GM23248 (cell line): ENCODE measurements around the gene FNDC1. TPM values are rescaled to one million over a fixed set of nuclear protein-coding genes. Genes with fewer than 3 reads are reported as not detected.
A peak's percentile ranks its signal among the peaks of the same experiment; 100 is the strongest.

Experiments
- DNase-seq: peaks from one replicate; pipeline ENCODE4 v3.0.0-alpha.2; 2015
- H2AFZ ChIP-seq: fragments of 200-600 bp; sonication (generic); 2 replicates; pipeline ENCODE4 v1.6.1; 2016; ENCODE audit warnings: antibody characterized with exemption
- H3F3A ChIP-seq: fragments of 200-600 bp; sonication (generic); 2 replicates; pipeline ENCODE4 v1.6.1; 2016; ENCODE audit warnings: mild to moderate bottlenecking, antibody characterized with exemption, mixed run types; ENCODE audit not compliant: insufficient read depth
- H3K27ac ChIP-seq: fragments of 200-600 bp; sonication (generic); 2 replicates; pipeline ENCODE4 v1.5.1; 2016; ENCODE audit warnings: mild to moderate bottlenecking
- H3K27me3 ChIP-seq: fragments of 200-600 bp; sonication (generic); replicated peaks from 2 replicates; pipeline ENCODE4 v1.6.1; 2016; ENCODE audit warnings: mild to moderate bottlenecking; ENCODE audit not compliant: insufficient read depth
- H3K36me3 ChIP-seq: fragments of 200-600 bp; sonication (generic); 2 replicates; pipeline ENCODE4 v1.6.1; 2016; ENCODE audit warnings: low read depth, mild to moderate bottlenecking
- H3K4me1 ChIP-seq: fragments of 200-600 bp; sonication (generic); 2 replicates; pipeline ENCODE4 v1.6.1; 2016; ENCODE audit warnings: mild to moderate bottlenecking; ENCODE audit not compliant: insufficient read depth
- H3K4me2 ChIP-seq: fragments of 200-600 bp; sonication (generic); one replicate; pipeline ENCODE4 v1.6.1; 2016; ENCODE audit warnings: mild to moderate bottlenecking; ENCODE audit not compliant: unreplicated experiment
- H3K4me3 ChIP-seq: fragments of 200-600 bp; sonication (generic); 2 replicates; pipeline ENCODE4 v1.5.1; 2016; ENCODE audit warnings: mild to moderate bottlenecking
- H3K79me2 ChIP-seq: fragments of 200-600 bp; sonication (generic); 2 replicates; pipeline ENCODE4 v1.6.1; 2016; ENCODE audit warnings: mild to moderate bottlenecking; ENCODE audit not compliant: insufficient read depth
- H3K9ac ChIP-seq: fragments of 200-600 bp; sonication (generic); 2 replicates; pipeline ENCODE4 v1.6.1; 2016; ENCODE audit warnings: mild to moderate bottlenecking
- H3K9me2 ChIP-seq: fragments of 200-600 bp; sonication (generic); 2 replicates; pipeline ENCODE4 v1.6.1; 2016; ENCODE audit warnings: mixed run types, mild to moderate bottlenecking, moderate library complexity; ENCODE audit not compliant: insufficient read depth
- H3K9me3 ChIP-seq: fragments of 200-600 bp; sonication (generic); one replicate; pipeline ENCODE4 v1.6.1; 2017; ENCODE audit warnings: low read depth
- H4K20me1 ChIP-seq: fragments of 200-600 bp; sonication (generic); 2 replicates; pipeline ENCODE4 v1.6.0; 2016; ENCODE audit not compliant: insufficient read depth
- EZH2 ChIP-seq: fragments of 200-600 bp; sonication (generic); IDR thresholded peaks from 2 replicates; pipeline ENCODE4 v1.6.1; 2018; ENCODE audit warnings: antibody characterized with exemption, mild to moderate bottlenecking; ENCODE audit not compliant: insufficient read depth, poor library complexity, severe bottlenecking
- EZH2phosphoT487 ChIP-seq: fragments of 200-600 bp; sonication (generic); IDR thresholded peaks from 2 replicates; pipeline ENCODE4 v1.6.1; 2018; ENCODE audit warnings: antibody characterized with exemption, moderate library complexity, mild to moderate bottlenecking, low read depth; ENCODE audit not compliant: insufficient read depth
- WGBS, 2 experiments: methylation state at CpG; one replicate each; pipeline ENCODE4 v1.1.6; 2015 to 2017; ENCODE audit warnings: low lambda C conversion rate in 2 of 2, low coverage in 1 of 2; ENCODE audit errors: missing lambda C conversion rate in 2 of 2; 5-methylcytosine and 5-hydroxymethylcytosine counted together
- in situ Hi-C: fragments of 300-500 bp; cut with MboI; formaldehyde crosslinking; loops from 2 replicates; pipeline ENCODE4 v1.15.0; 2020
- polyA plus RNA-seq: library from polyadenylated mRNA; unstranded; fragments of >200 nt; fragmentation: Nextera tagmentation; extraction: Ambion mirVana; gene quantifications from 2 replicates; pipeline ENCODE4 v1.2.1, GENCODE V29; 2016
- total RNA-seq: library from RNA; depleted of rRNA; stranded (reverse); fragments of >200 nt; shearing (Covaris generic); gene quantifications from 2 replicates; pipeline ENCODE4 v1.2.3, GENCODE V29; 2014

The FNDC1 gene
- total and polyA plus RNA-seq, 2 experiments from 2014 or later: 5.2 to 7.8 TPM

DNA sequence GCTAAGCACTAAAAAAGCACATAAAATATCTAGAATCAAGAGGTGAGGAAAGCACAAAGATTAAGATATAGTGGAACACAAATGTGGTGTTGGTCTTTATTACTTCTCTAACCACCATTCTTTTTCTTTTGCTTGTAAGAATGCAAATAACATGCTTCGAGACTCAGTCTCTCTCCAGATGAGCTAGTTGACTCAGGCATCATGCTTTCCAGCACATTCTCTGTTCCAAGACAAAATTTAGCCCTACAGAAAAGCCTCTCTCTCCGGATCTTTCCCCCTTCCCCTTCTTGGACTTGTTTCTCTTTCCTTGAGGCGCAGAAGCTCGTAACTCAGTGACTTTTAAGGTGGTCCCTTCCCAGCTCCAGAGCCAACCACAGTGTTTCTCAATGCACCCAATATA is 91.0 kb downstream of the FNDC1 start:
- Histone ChIP-seq H2AFZ (no peak overlapping the region), H3K4me3 (no peak overlapping the region), H3K9me2 (no peaks in the 10 kb centered on the region), H4K20me1 (no peaks in the 10 kb centered on the region), H3K79me2 (no peaks in the 10 kb centered on the region), H3K27me3 (no peaks in the 10 kb centered on the region), H3F3A (peaks cover 7% of the 10 kb centered on the region; the same call in 1 of the 2 replicates), H3K4me1 (peaks cover 13% of the 10 kb centered on the region), H3K9me3 (no peaks in the 10 kb centered on the region), H3K9ac (no peak overlapping the region), H3K4me2 (no peak overlapping the region), H3K36me3 (no peaks in the 10 kb centered on the region), H3K27ac (no peak overlapping the region)
- TF ChIP-seq EZH2phosphoT487 (no peak), EZH2 (no peak)
- in situ Hi-C loops: no loop called here
- WGBS, 2 experiments: 55 to 65% methylated on average over 4 of the region's 4 CpGs
- no peak for DNase-seq

DNA sequence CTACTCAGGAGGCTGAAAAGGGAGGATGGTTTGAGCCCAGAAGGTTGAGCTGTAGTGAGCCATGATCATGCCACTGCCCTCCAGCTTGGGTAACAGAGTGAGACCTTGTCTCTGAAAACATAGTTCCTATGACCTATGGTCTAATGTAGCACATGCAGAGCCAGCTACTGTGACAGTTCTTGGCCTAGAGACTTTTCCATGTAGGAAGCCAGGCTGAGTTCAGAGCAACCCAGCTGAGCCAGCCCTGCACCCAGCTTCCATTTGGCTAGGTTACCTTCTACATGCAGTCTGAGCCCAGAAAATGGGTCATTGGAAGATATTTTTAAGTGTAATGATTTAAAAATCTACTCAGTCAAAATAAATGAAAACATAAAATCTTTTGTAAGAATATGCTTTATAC is 92.8 kb downstream of the FNDC1 start:
- no peak overlapping the region for H3K4me3 ChIP-seq
- H3K4me2 ChIP-seq: no peak overlapping the region
- no peaks in the 10 kb centered on the region for H3K36me3 ChIP-seq
- no peak for DNase-seq
- H4K20me1 ChIP-seq: no peaks in the 10 kb centered on the region
- H3K79me2 ChIP-seq: no peaks in the 10 kb centered on the region
- no peak overlapping the region for H2AFZ ChIP-seq
- H3K27ac ChIP-seq: no peak overlapping the region
- no peak overlapping the region for H3K9ac ChIP-seq
- in situ Hi-C loops: no loop called here
- no peaks in the 10 kb centered on the region for H3K9me2 ChIP-seq
- H3K27me3 ChIP-seq: no peaks in the 10 kb centered on the region
- H3F3A ChIP-seq: peaks cover 7% of the 10 kb centered on the region; the same call in 1 of the 2 replicates
- peaks cover 13% of the 10 kb centered on the region for H3K4me1 ChIP-seq
- TF ChIP-seq EZH2phosphoT487: no peak
- no peak for TF ChIP-seq EZH2
- no peaks in the 10 kb centered on the region for H3K9me3 ChIP-seq

DNA sequence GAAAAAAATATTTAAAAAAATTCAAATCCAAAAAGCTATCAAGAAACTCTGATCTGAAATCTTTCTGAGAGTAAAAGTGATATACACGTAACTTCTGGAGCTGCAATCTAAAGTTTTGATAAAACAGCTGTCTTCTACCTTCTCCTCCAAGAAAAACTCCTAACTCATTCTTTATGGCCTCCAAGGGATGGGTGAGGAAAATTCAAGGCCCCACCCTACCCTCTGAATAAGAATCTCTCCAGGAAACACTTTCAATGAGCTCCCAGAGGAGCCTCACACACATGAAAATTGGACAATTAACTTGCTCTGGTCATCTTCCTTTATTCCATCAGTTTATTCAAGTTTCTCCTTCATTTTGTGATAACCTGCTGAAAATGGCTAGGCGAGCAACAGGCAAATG is 93.4 kb downstream of the FNDC1 start:
- TF ChIP-seq EZH2: no peak
- no peak for TF ChIP-seq EZH2phosphoT487
- no peak overlapping the region for H3K4me3 ChIP-seq
- in situ Hi-C loops: no loop called here
- no peaks in the 10 kb centered on the region for H3K9me2 ChIP-seq
- peaks cover 10% of the 10 kb centered on the region for H3K4me1 ChIP-seq
- no peaks in the 10 kb centered on the region for H3K36me3 ChIP-seq
- no peaks in the 10 kb centered on the region for H3K79me2 ChIP-seq
- no peak overlapping the region for H3K27ac ChIP-seq
- H3F3A ChIP-seq: peaks cover 7% of the 10 kb centered on the region; the same call in 1 of the 2 replicates
- no peaks in the 10 kb centered on the region for H3K27me3 ChIP-seq
- 64 to 66% methylated on average over 2 of the region's 2 CpGs for WGBS, 2 experiments
- H3K9ac ChIP-seq: no peak overlapping the region
- no peaks in the 10 kb centered on the region for H4K20me1 ChIP-seq
- DNase-seq: no peak
- no peaks in the 10 kb centered on the region for H3K9me3 ChIP-seq
- H2AFZ ChIP-seq: no peak overlapping the region
- H3K4me2 ChIP-seq: no peak overlapping the region

DNA sequence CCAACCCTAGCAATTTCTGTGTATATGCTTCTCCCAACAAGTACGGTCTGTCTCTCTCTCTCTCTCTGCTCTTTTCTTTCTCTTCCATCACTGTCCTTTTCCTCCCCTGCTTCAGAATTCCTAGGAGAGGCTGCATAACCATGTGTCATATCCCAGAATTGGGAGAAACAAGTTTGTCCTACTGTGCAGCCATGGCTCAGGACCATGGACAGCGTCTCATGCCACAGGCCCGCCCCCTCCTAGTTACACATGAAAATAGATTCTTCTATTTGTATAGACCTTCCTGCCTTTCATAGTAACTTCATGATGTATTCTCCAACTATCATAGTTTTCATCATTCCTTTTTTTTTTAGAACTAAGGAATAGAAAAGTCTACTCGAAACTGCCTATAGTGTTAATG is 98.0 kb downstream of the FNDC1 start:
- H3K9ac ChIP-seq: no peak overlapping the region
- H3K79me2 ChIP-seq: no peaks in the 10 kb centered on the region
- no peaks in the 10 kb centered on the region for H3K9me2 ChIP-seq
- H3F3A ChIP-seq: no peaks in the 10 kb centered on the region
- H3K36me3 ChIP-seq: no peaks in the 10 kb centered on the region
- H3K4me2 ChIP-seq: no peak overlapping the region
- WGBS, 2 experiments: 78 to 79% methylated on average over 4 of the region's 4 CpGs
- H4K20me1 ChIP-seq: no peaks in the 10 kb centered on the region
- no peak overlapping the region for H3K4me3 ChIP-seq
- no peak overlapping the region for H2AFZ ChIP-seq
- peak; percentile 40 for DNase-seq
- H3K4me1 ChIP-seq: no peaks in the 10 kb centered on the region
- H3K27me3 ChIP-seq: no peaks in the 10 kb centered on the region
- TF ChIP-seq EZH2 (no peak), EZH2phosphoT487 (no peak)
- in situ Hi-C loops: no loop called here
- H3K27ac ChIP-seq: no peak overlapping the region
- no peaks in the 10 kb centered on the region for H3K9me3 ChIP-seq

DNA sequence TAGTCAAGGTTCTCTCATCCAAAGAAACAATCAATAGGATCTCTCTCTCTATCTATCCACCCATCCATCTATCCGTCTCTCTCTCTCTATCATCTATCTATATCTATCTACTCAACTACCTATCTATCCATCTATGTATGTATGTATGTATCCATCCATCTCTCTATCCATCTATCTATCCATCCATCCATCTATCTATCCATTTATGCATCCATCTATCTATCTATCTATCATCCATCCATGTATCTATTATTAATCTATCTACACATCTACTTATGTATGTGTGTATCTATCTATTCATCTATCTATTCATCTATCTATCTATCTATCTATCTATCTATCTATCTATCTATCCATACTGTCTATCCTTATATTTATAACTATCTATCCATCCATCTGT is 99.3 kb downstream of the FNDC1 start:
- H3K9ac ChIP-seq: no peak overlapping the region
- WGBS, 2 experiments: 44 to 49% methylated on average over 1 of the region's 1 CpG
- in situ Hi-C loops: no loop called here
- TF ChIP-seq EZH2: no peak
- no peak for TF ChIP-seq EZH2phosphoT487
- H3K4me2 ChIP-seq: no peak overlapping the region
- H3K4me3 ChIP-seq: no peak overlapping the region
- DNase-seq: no peak
- no peaks in the 10 kb centered on the region for H3K36me3 ChIP-seq
- no peak overlapping the region for H3K27ac ChIP-seq
- H3F3A ChIP-seq: no peaks in the 10 kb centered on the region
- H3K79me2 ChIP-seq: no peaks in the 10 kb centered on the region
- no peaks in the 10 kb centered on the region for H3K9me2 ChIP-seq
- no peaks in the 10 kb centered on the region for H4K20me1 ChIP-seq
- H3K4me1 ChIP-seq: no peaks in the 10 kb centered on the region
- no peaks in the 10 kb centered on the region for H3K9me3 ChIP-seq
- no peak overlapping the region for H2AFZ ChIP-seq
- H3K27me3 ChIP-seq: no peaks in the 10 kb centered on the region
